Stimulated activated CD4-positive, alpha-beta T cell treated with anti-CD3 and anti-CD28 coated beads, Interleukin-1b, Interleukin-23, amount 100 ng/mL, for 48 hours (primary cell): ENCODE results near the gene IQSEC1.
A peak's percentile ranks its signal among the peaks of the same experiment; 100 is the strongest.

Experiments
- DNase-seq: peaks from one replicate; pipeline ENCODE4 v3.0.0-alpha.2; 2020

Gene IQSEC1

GRCh38 chr3:12980596-12981290 is 92.5 kb downstream of the IQSEC1 start:
- no peak for DNase-seq

- no peak for DNase-seq
Observed at GRCh38 chr3:12979947-12980487, 93.2 kb downstream of the IQSEC1 start.

GRCh38 chr3:12979151-12979946 is 93.9 kb downstream of the IQSEC1 start:
- DNase-seq: no peak

- no peak for DNase-seq
Observed at GRCh38 chr3:12978682-12979081, 94.5 kb downstream of the IQSEC1 start.

GRCh38 chr3:12977117-12977808 is 96.0 kb downstream of the IQSEC1 start:
- DNase-seq: no peak

GRCh38 chr3:12975748-12976522 is 97.3 kb downstream of the IQSEC1 start:
- no peak for DNase-seq

GRCh38 chr3:12974819-12975218 is 98.4 kb downstream of the IQSEC1 start:
- DNase-seq: no peak

- DNase-seq: no peak
Observed at GRCh38 chr3:12974334-12974733, 98.9 kb downstream of the IQSEC1 start.

- DNase-seq: no peak
Observed at GRCh38 chr3:12973827-12974226, 99.4 kb downstream of the IQSEC1 start.

- DNase-seq: no peak
Observed at GRCh38 chr3:12972781-12973702, 100.2 kb downstream of the IQSEC1 start.

- no peak for DNase-seq
Observed at GRCh38 chr3:12972043-12972442, 101.2 kb downstream of the IQSEC1 start.

GRCh38 chr3:12970684-12971083 is 102.5 kb downstream of the IQSEC1 start:
- no peak for DNase-seq

- DNase-seq: no peak
Observed at GRCh38 chr3:12969486-12969885, 103.7 kb downstream of the IQSEC1 start.

- DNase-seq: no peak
Observed at GRCh38 chr3:12968541-12968940, 104.7 kb downstream of the IQSEC1 start.

- DNase-seq: peak; percentile 87
Observed at GRCh38 chr3:12967606-12968351, 105.5 kb downstream of the IQSEC1 start.

- no peak for DNase-seq
Observed at GRCh38 chr3:12966847-12967605, 106.2 kb downstream of the IQSEC1 start.

GRCh38 chr3:12965999-12966846 is 107.0 kb downstream of the IQSEC1 start:
- DNase-seq: no peak

GRCh38 chr3:12964711-12965612 is 108.3 kb downstream of the IQSEC1 start:
- DNase-seq: no peak
